ENCODE results near the gene DUS4L.

DNA sequence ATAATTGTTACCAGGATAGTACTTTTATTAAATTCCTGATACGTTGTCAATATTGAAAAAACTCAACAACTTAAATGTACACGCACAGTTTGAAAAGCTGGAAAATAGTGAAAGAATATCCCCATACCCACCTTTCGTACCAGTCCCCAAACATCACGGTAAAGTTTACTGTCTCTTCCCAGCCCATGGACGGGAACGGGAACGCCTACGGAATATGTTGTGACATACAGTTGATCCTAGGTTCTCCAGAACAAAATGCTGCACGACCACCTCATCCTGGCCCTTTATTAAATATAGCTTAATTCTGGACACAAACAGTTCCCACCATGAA lies 15.7 kb downstream of the DUS4L start:
- TF ChIP-seq EP300 (IDR thresholded peaks at IDR 0.05), result no peak
- TF ChIP-seq, protein P1, sequence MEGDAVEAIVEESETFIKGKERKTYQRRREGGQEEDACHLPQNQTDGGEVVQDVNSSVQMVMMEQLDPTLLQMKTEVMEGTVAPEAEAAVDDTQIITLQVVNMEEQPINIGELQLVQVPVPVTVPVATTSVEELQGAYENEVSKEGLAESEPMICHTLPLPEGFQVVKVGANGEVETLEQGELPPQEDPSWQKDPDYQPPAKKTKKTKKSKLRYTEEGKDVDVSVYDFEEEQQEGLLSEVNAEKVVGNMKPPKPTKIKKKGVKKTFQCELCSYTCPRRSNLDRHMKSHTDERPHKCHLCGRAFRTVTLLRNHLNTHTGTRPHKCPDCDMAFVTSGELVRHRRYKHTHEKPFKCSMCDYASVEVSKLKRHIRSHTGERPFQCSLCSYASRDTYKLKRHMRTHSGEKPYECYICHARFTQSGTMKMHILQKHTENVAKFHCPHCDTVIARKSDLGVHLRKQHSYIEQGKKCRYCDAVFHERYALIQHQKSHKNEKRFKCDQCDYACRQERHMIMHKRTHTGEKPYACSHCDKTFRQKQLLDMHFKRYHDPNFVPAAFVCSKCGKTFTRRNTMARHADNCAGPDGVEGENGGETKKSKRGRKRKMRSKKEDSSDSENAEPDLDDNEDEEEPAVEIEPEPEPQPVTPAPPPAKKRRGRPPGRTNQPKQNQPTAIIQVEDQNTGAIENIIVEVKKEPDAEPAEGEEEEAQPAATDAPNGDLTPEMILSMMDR (IDR thresholded peaks at IDR 0.05), result no peak

Data from upper lobe of left lung (tissue), 4 donors.